H1 (cell line): ENCODE results near the gene TRHDE.

Source experiments
- EP300 ChIP-seq, 2 experiments: IDR thresholded peaks; 1 replicate in 1 of 2; 2 replicates in 1 of 2; pipeline ENCODE4 v1.6.1; 2011 to 2012; ENCODE audit warnings: low read depth in 2 of 2, low read length in 2 of 2, mild to moderate bottlenecking in 2 of 2, borderline replicate concordance in 1 of 2, inconsistent platforms in 1 of 2, moderate library complexity in 1 of 2
- KDM5A ChIP-seq: fragments of 200-600 bp; IDR thresholded peaks from 2 replicates; pipeline ENCODE4 v1.7.1; 2012; ENCODE audit warnings: mild to moderate bottlenecking, low read length, inconsistent platforms, mixed read lengths
- MAFK ChIP-seq: IDR thresholded peaks from 2 replicates; pipeline ENCODE4 v1.6.1; 2012; ENCODE audit warnings: low read depth, mild to moderate bottlenecking, improper control_type of control experiment, low read length
- POLR2A ChIP-seq, 2 experiments: IDR thresholded peaks; 1 replicate in 1 of 2; 2 replicates in 1 of 2; pipeline ENCODE4 v1.6.1; 2011; ENCODE audit warnings: low read depth in 2 of 2, low read length in 2 of 2, mild to moderate bottlenecking in 2 of 2; ENCODE audit errors: control extremely low read depth in 1 of 2
- POLR2AphosphoS5 ChIP-seq: IDR thresholded peaks from 2 replicates; pipeline ENCODE4 v1.6.1; 2011; ENCODE audit warnings: low read depth, low read length
- TF ChIP-seq, protein P1 (sequence below): IDR thresholded peaks from 2 replicates; pipeline ENCODE4 v1.6.1; 2012; ENCODE audit warnings: inconsistent platforms
- TF ChIP-seq, protein P2 (sequence below), 3 experiments: IDR thresholded peaks; 1 replicate in 2 of 3; 2 replicates in 1 of 3; pipeline versions ENCODE4 v1.5.1 to v1.6.1; 2011; ENCODE audit warnings: low read length in 3 of 3, mild to moderate bottlenecking in 3 of 3, inconsistent platforms in 2 of 3, low read depth in 1 of 3, moderate library complexity in 1 of 3; ENCODE audit not compliant: insufficient read depth in 1 of 3; ENCODE audit errors: control extremely low read depth in 1 of 3

DNA sequence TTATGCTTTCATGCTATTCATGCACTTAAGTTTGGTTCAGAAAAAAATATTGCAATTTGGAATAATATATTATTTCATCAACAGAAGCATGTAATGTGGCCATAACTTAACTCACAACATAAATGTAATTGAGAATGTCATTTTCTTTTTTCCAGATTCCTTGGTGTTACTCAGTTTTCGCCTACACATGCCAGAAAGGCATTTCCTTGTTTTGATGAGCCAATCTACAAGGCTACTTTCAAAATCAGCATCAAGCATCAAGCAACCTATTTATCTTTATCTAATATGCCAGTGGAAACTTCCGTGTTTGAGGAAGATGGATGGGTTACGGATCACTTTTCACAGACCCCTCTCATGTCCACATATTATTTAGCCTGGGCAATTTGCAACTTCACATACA is 14.4 kb downstream of the TRHDE start:
- TF ChIP-seq, protein P1, sequence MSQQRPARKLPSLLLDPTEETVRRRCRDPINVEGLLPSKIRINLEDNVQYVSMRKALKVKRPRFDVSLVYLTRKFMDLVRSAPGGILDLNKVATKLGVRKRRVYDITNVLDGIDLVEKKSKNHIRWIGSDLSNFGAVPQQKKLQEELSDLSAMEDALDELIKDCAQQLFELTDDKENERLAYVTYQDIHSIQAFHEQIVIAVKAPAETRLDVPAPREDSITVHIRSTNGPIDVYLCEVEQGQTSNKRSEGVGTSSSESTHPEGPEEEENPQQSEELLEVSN, result no peak
- TF ChIP-seq, protein P2, sequence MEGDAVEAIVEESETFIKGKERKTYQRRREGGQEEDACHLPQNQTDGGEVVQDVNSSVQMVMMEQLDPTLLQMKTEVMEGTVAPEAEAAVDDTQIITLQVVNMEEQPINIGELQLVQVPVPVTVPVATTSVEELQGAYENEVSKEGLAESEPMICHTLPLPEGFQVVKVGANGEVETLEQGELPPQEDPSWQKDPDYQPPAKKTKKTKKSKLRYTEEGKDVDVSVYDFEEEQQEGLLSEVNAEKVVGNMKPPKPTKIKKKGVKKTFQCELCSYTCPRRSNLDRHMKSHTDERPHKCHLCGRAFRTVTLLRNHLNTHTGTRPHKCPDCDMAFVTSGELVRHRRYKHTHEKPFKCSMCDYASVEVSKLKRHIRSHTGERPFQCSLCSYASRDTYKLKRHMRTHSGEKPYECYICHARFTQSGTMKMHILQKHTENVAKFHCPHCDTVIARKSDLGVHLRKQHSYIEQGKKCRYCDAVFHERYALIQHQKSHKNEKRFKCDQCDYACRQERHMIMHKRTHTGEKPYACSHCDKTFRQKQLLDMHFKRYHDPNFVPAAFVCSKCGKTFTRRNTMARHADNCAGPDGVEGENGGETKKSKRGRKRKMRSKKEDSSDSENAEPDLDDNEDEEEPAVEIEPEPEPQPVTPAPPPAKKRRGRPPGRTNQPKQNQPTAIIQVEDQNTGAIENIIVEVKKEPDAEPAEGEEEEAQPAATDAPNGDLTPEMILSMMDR (IDR thresholded peaks at IDR 0.05; ENCODE audit: control extremely low read depth in 1 of 3, insufficient read depth in 1 of 3, low read depth in 1 of 3, low read length in 3 of 3), result no peak
- TF ChIP-seq MAFK (no peak), EP300 (IDR thresholded peaks at IDR 0.05; ENCODE audit: borderline replicate concordance in 1 of 2, low read depth in 2 of 2, low read length in 2 of 2) (no peak), POLR2A (IDR thresholded peaks at IDR 0.05; ENCODE audit: control extremely low read depth in 1 of 2, low read depth in 2 of 2, low read length in 2 of 2) (no peak), POLR2AphosphoS5 (no peak), KDM5A (no peak)
